DND-41 (cell line): ENCODE measurements around the gene SLC12A7.

Experiments
- ATAC-seq: fragments of 200-7000 bp; cut with Tn5 transposase; 3 replicates; pipeline ENCODE4 v1.9.1; 2021; ENCODE audit warnings: low read depth; ENCODE audit not compliant: insufficient read depth
- DNase-seq: peaks from one replicate; pipeline ENCODE4 v3.0.0-alpha.2; 2020
- H2AFZ ChIP-seq: 2 replicates; pipeline ENCODE4 v1.6.0; 2012; ENCODE audit warnings: low read depth, low read length
- H3K27ac ChIP-seq: 2 replicates; pipeline ENCODE4 v1.5.1; 2012; ENCODE audit warnings: low read length, inconsistent platforms
- H3K27me3 ChIP-seq: fragments of 200-600 bp; sonication (generic); 2 replicates; pipeline ENCODE4 v1.6.0; 2012; ENCODE audit warnings: low read length, mild to moderate bottlenecking, inconsistent platforms; ENCODE audit not compliant: insufficient read depth, poor library complexity
- H3K36me3 ChIP-seq: 2 replicates; pipeline ENCODE4 v1.5.1; 2012; ENCODE audit warnings: low read length, inconsistent platforms; ENCODE audit not compliant: insufficient read depth
- H3K4me1 ChIP-seq: 2 replicates; pipeline ENCODE4 v1.5.1; 2012; ENCODE audit warnings: mild to moderate bottlenecking, low read length; ENCODE audit not compliant: insufficient read depth
- H3K4me2 ChIP-seq: 2 replicates; pipeline ENCODE4 v1.6.0; 2012; ENCODE audit warnings: mild to moderate bottlenecking, moderate library complexity, low read length, inconsistent platforms; ENCODE audit not compliant: insufficient read depth
- H3K4me3 ChIP-seq, 2 experiments: fragments of 200-600 bp in 1 of 2; shearing (Covaris generic) in 1 of 2; 2 replicates each; pipeline ENCODE4 v1.5.1; 2012 to 2016; ENCODE audit warnings: inconsistent platforms in 2 of 2, low read length in 2 of 2, mild to moderate bottlenecking in 2 of 2, low read depth in 1 of 2, moderate library complexity in 1 of 2
- H3K79me2 ChIP-seq: 2 replicates; pipeline ENCODE4 v1.6.0; 2012; ENCODE audit warnings: low read length, inconsistent platforms; ENCODE audit not compliant: insufficient read depth
- H3K9ac ChIP-seq: 2 replicates; pipeline ENCODE4 v1.6.0; 2012; ENCODE audit warnings: low read depth, mild to moderate bottlenecking, inconsistent platforms, low read length, moderate library complexity
- H3K9me3 ChIP-seq: 2 replicates; pipeline ENCODE4 v1.5.1; 2012; ENCODE audit warnings: low read length, moderate library complexity, mild to moderate bottlenecking, inconsistent platforms; ENCODE audit not compliant: insufficient read depth, severe bottlenecking
- H4K20me1 ChIP-seq: 2 replicates; pipeline ENCODE4 v1.6.0; 2012; ENCODE audit warnings: low read length; ENCODE audit not compliant: insufficient read depth
- CTCF ChIP-seq: IDR thresholded peaks from 2 replicates; pipeline ENCODE4 v1.5.1; 2012; ENCODE audit warnings: borderline replicate concordance, low read length, moderate library complexity, mild to moderate bottlenecking; ENCODE audit not compliant: poor library complexity, severe bottlenecking; ENCODE audit errors: extremely low read depth
- EZH2 ChIP-seq: IDR thresholded peaks from 3 replicates; pipeline ENCODE4 v1.6.1; 2012; ENCODE audit warnings: borderline replicate concordance, low read depth, mild to moderate bottlenecking, moderate library complexity, low read length, inconsistent platforms; ENCODE audit not compliant: severe bottlenecking

The SLC12A7 gene

GRCh38 chr5:1130218-1130946 is 18.5 kb upstream of the SLC12A7 start:
- Histone ChIP-seq H4K20me1 (no peaks in the 10 kb centered on the region; the same call in 1 of the 2 replicates), H3K4me2 (no peak overlapping the region), H3K36me3 (no peaks in the 10 kb centered on the region), H3K27me3 (no peaks in the 10 kb centered on the region), H3K9me3 (no peaks in the 10 kb centered on the region), H3K9ac (no peak overlapping the region), H3K79me2 (no peaks in the 10 kb centered on the region), H3K4me1 (no peaks in the 10 kb centered on the region), H2AFZ (no peak overlapping the region), H3K27ac (no peak overlapping the region), H3K4me3 (no peak overlapping the region)
- DNase-seq = no peak
- TF ChIP-seq CTCF = no peak
- no peak for TF ChIP-seq EZH2
- peak; percentile 52; the same call in 1 of the 3 replicates for ATAC-seq

GRCh38 chr5:1129711-1130055 is 17.8 kb upstream of the SLC12A7 start:
- TF ChIP-seq EZH2 (no peak), CTCF (no peak)
- no peaks in the 10 kb centered on the region for H3K79me2 ChIP-seq
- H3K27ac ChIP-seq = no peak overlapping the region
- H3K9ac ChIP-seq = no peak overlapping the region
- no peaks in the 10 kb centered on the region for H3K36me3 ChIP-seq
- H3K4me1 ChIP-seq = no peaks in the 10 kb centered on the region
- no peaks in the 10 kb centered on the region; the same call in 1 of the 2 replicates for H4K20me1 ChIP-seq
- H3K9me3 ChIP-seq = no peaks in the 10 kb centered on the region
- no peak overlapping the region for H3K4me2 ChIP-seq
- DNase-seq (no peak), ATAC-seq (no peak)
- H3K4me3 ChIP-seq = no peak overlapping the region
- no peak overlapping the region for H2AFZ ChIP-seq
- H3K27me3 ChIP-seq = no peaks in the 10 kb centered on the region

DNA sequence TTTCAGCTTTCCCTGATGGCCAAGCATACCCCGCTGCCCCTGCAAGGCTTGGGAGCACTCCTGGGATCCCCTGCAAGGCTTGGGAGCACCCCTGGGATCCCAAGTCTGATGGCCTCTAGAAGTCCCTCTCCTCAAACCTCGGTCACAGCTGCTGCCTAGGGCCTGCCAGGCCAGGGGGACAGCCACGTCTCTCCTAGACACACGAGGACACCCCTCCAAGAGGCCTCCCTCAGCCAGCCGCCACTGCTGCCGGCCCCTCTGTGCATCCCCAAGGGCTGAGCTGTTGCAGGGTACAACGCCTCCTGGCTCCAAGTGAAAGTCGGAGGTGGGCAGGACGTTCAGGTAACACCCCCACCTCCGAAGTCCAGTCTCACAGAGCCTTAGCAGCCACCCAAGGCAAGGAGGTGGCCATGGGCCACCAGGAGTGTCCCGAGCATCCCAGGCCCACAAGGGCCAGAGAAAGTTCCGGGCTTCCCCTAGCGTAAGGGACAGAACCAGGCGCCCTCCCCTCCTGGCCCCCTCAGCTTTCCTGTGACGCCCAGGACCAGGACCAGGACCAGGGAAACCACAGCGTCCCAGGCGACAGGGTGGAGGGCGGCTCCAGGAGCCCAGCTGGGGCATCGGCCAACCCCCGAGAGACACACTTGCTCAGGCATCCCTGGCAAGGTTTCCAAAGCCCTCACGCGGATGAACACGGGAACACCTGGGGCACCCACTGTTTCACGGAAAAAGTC is 17.3 kb upstream of the SLC12A7 start:
- no peaks in the 10 kb centered on the region for H3K36me3 ChIP-seq
- ATAC-seq (no peak), DNase-seq (no peak)
- no peak overlapping the region for H2AFZ ChIP-seq
- H3K9me3 ChIP-seq = no peaks in the 10 kb centered on the region
- H3K27ac ChIP-seq = no peak overlapping the region
- H3K4me2 ChIP-seq = no peak overlapping the region
- no peaks in the 10 kb centered on the region for H3K4me1 ChIP-seq
- H3K27me3 ChIP-seq = no peaks in the 10 kb centered on the region
- H3K79me2 ChIP-seq = no peaks in the 10 kb centered on the region
- H3K4me3 ChIP-seq = no peak overlapping the region
- no peaks in the 10 kb centered on the region; the same call in 1 of the 2 replicates for H4K20me1 ChIP-seq
- TF ChIP-seq EZH2 = no peak
- TF ChIP-seq CTCF = no peak
- H3K9ac ChIP-seq = no peak overlapping the region
